GM12878 (cell line): ENCODE results near the gene RBM43. TPM values are rescaled to one million over a fixed set of nuclear protein-coding genes. Genes with fewer than 3 reads are reported as not detected.

Source experiments
- ATAC-seq: fragments of 200-7000 bp; cut with Tn5 transposase; 3 replicates; pipeline ENCODE4 v1.9.1; 2020; ENCODE audit warnings: mild to moderate bottlenecking, moderate library complexity
- BruUV-seq: library from RNA; stranded (reverse); fragments of 400-500 nt; replicated peaks from 2 replicates; lab custom pipeline; 2021; lab: Mats Ljungman, UMichigan
- CTCF ChIA-PET: fragments of 300-600 bp; sonication (Branson Sonifier 250); formaldehyde crosslinking; extraction: SDS; loops from one replicate; lab custom pipeline; 2021; ENCODE audit warnings: inconsistent platforms; lab: Yijun Ruan, JAX
- POLR2A ChIA-PET: fragments of 350-600 bp; formaldehyde crosslinking; extraction: SDS; loops from one replicate; lab custom pipeline; 2021; ENCODE audit warnings: inconsistent platforms; lab: Charles Lee
- RAD21 ChIA-PET: fragments of 300-600 bp; sonication (Branson Sonifier 250); formaldehyde crosslinking; loops from one replicate; lab custom pipeline; 2023; ENCODE audit warnings: antibody characterized with exemption; ENCODE audit not compliant: unreplicated experiment; lab: Charles Lee
- SMC1A ChIA-PET: fragments of 300-600 bp; sonication (Branson Sonifier 250); formaldehyde crosslinking; loops from one replicate; lab custom pipeline; 2023; ENCODE audit not compliant: unreplicated experiment, uncharacterized antibody; lab: Charles Lee
- DNase-seq: peaks from one replicate; pipeline ENCODE4 v3.0.0-alpha.2; 2011; ENCODE audit warnings: low read depth, low spot score
- FAIRE-seq: peaks from 3 replicates; lab custom pipeline; 2011; peaks lifted over from hg19 to GRCh38; lab: Jason Lieb, UNC
- H2AFZ ChIP-seq: 2 replicates; pipeline ENCODE4 v1.6.0; 2011; ENCODE audit warnings: low read depth, low read length, control low read depth; ENCODE audit not compliant: control insufficient read depth
- H3K27ac ChIP-seq: 2 replicates; pipeline ENCODE4 v1.5.1; 2011; ENCODE audit warnings: control low read depth; ENCODE audit not compliant: control insufficient read depth, insufficient read depth
- H3K27me3 ChIP-seq, 2 experiments: replicated peaks in 1 of 2; 2 replicates each; pipeline versions ENCODE4 v1.6.0 to v1.6.1; 2011; ENCODE audit warnings: low read length in 1 of 2; ENCODE audit not compliant: control insufficient read depth in 2 of 2, insufficient read depth in 2 of 2
- H3K36me3 ChIP-seq, 2 experiments: 2 replicates each; pipeline ENCODE4 v1.5.1; 2011; ENCODE audit warnings: low read length in 1 of 2; ENCODE audit not compliant: control insufficient read depth in 2 of 2, insufficient read depth in 2 of 2
- H3K4me1 ChIP-seq: 2 replicates; pipeline ENCODE4 v1.6.1; 2011; ENCODE audit warnings: mild to moderate bottlenecking, low read length, moderate library complexity, mixed read lengths; ENCODE audit not compliant: control insufficient read depth, insufficient read depth
- H3K4me2 ChIP-seq: 2 replicates; pipeline ENCODE4 v1.6.0; 2011; ENCODE audit warnings: control low read depth; ENCODE audit not compliant: control insufficient read depth, insufficient read depth
- H3K4me3 ChIP-seq: fragments of 200-600 bp; sonication (generic); 2 replicates; pipeline ENCODE4 v1.5.1; 2016
- H3K79me2 ChIP-seq: 2 replicates; pipeline ENCODE4 v1.6.0; 2011; ENCODE audit warnings: low read length; ENCODE audit not compliant: control insufficient read depth, insufficient read depth
- H3K9ac ChIP-seq: 2 replicates; pipeline ENCODE4 v1.8.0; 2011; ENCODE audit warnings: low read length, control low read depth, mixed read lengths; ENCODE audit not compliant: control insufficient read depth, insufficient read depth
- H3K9me3 ChIP-seq: replicated peaks from 3 replicates; pipeline ENCODE4 v1.5.1; 2011; ENCODE audit warnings: mild to moderate bottlenecking, low read length; ENCODE audit not compliant: control insufficient read depth, insufficient read depth
- H4K20me1 ChIP-seq: 2 replicates; pipeline ENCODE4 v1.6.0; 2011; ENCODE audit not compliant: control insufficient read depth, insufficient read depth
- CBX5 ChIP-seq: sonication (generic); IDR thresholded peaks from 2 replicates; pipeline ENCODE4 v1.6.1; 2016; ENCODE audit warnings: low read depth, moderate library complexity, mild to moderate bottlenecking, inconsistent platforms
- MEF2B ChIP-seq: fragments of 450-650 bp; IDR thresholded peaks from 2 replicates; pipeline ENCODE4 v1.6.1; 2018; ENCODE audit warnings: mild to moderate bottlenecking, moderate library complexity; ENCODE audit not compliant: partially characterized antibody, poor library complexity, severe bottlenecking
- NRF1 ChIP-seq: conservative IDR thresholded peaks from 2 replicates; pipeline ENCODE4 v1.6.1; 2011; ENCODE audit warnings: mild to moderate bottlenecking, low read depth, low read length, improper control_type of control experiment
- RB1 ChIP-seq: fragments of 450-650 bp; formaldehyde crosslinking; IDR thresholded peaks from 2 replicates; pipeline ENCODE4 v1.6.1; 2017; ENCODE audit warnings: mild to moderate bottlenecking, borderline replicate concordance
- WGBS: methylation state at CpG from one replicate; pipeline ENCODE4 v1.1.6; 2016; ENCODE audit warnings: low lambda C conversion rate; ENCODE audit not compliant: insufficient replicate concordance, insufficient coverage; ENCODE audit errors: missing lambda C conversion rate; 5-methylcytosine and 5-hydroxymethylcytosine counted together
- in situ Hi-C: fragments of 300-500 bp; cut with MboI; formaldehyde crosslinking; loops from 9 replicates; pipeline ENCODE4 v1.14.3; 2018; ENCODE audit warnings: mixed read lengths
- intact Hi-C: fragments of 100-400 bp; cut with micrococcal nuclease; formaldehyde crosslinking; loops from one replicate; pipeline ENCODE4 v1.14.2; 2022; ENCODE audit not compliant: unreplicated experiment
- polyA plus RNA-seq, 11 experiments: library from polyadenylated mRNA; depleted of rRNA in 4 of 11; unstranded in 6 of 11; stranded (reverse) in 5 of 11; fragments of >200 nt; fragmentation: Nextera tagmentation in 4 of 11; fragmentation: Illumina TruSeq in 1 of 11; extraction: Ambion mirVana in 4 of 11; extraction: Trizol in 1 of 11; gene quantifications; 1 replicate in 1 of 11; 2 replicates in 10 of 11; pipeline versions ENCODE4 v1.2.1 to v1.2.3, GENCODE V29; 2011 to 2016; ENCODE audit warnings: inconsistent platforms in 2 of 11, missing spikeins in 2 of 11, low read depth in 1 of 11
- total RNA-seq, 4 experiments: library from RNA; depleted of rRNA in 3 of 4; stranded (reverse); fragments of >200 nt in 3 of 4; fragmentation: Illumina TruSeq in 1 of 4; extraction: Trizol in 1 of 4; gene quantifications; 2 replicates each; pipeline versions ENCODE4 v1.2.1 to v1.2.3, GENCODE V29; 2013 to 2021
- TF ChIP-seq, protein P1 (sequence below): IDR thresholded peaks from 2 replicates; pipeline ENCODE4 v1.6.1; 2011; ENCODE audit warnings: low read depth, low read length, improper control_type of control experiment, borderline replicate concordance

Gene RBM43
- total and polyA plus RNA-seq, 10 of the 15 experiments (the other 5 are each of a cell fraction or from before 2014, with no cell fraction given), result 0.86 to 5.3 (median 2.6) TPM

GRCh38 chr2:151287513-151288250 is 26.0 kb upstream of the RBM43 start:
- Histone ChIP-seq H3K9me3 (no peaks in the 10 kb centered on the region), H3K4me1 (peaks cover 4% of the 10 kb centered on the region; the same call in 1 of the 2 replicates), H3K36me3 (peaks cover 0 to 4% of the 10 kb centered on the region in 2 experiments; a peak in 1 of 4 replicates), H2AFZ (peak overlapping the region; percentile 77), H3K27ac (peak overlapping the region; percentile 98; the same call in 1 of the 2 replicates), H3K4me3 (peak overlapping the region; percentile 86), H3K79me2 (peaks cover 49% of the 10 kb centered on the region), H3K4me2 (peak overlapping the region; percentile 90), H4K20me1 (no peaks in the 10 kb centered on the region), H3K9ac (peak overlapping the region; percentile 72), H3K27me3 (no peaks in the 10 kb centered on the region)
- DNase-seq (no peak), ATAC-seq (no peak), FAIRE-seq (no peak)
- ChIA-PET SMC1A (interaction anchor here (0.6 to 1.0 kb wide), 2 partner anchors 10 to 21 kb away, joined by 3 read pairs; no protein-coding TSS in a partner anchor), POLR2A (interaction anchor here (0.6 to 0.7 kb wide), 2 partner anchors 11 to 18 kb away, joined by 3 read pairs; no protein-coding TSS in a partner anchor), RAD21 (no interaction called here), CTCF (interaction anchor here (0.5 to 1.4 kb wide), 2 partner anchors 151 to 863 kb away, joined by 3 to 4 read pairs; no protein-coding TSS in a partner anchor)
- in situ Hi-C loops, result loop anchor here (25.0 kb wide), 2 partner anchors 125 to 1425 kb away; partner anchors contain the start of genes ARL6IP6, PRPF40A and RIF1
- intact Hi-C loops, result loop anchor here (1.0 to 10.0 kb wide), 3 partner anchors 77 to 1427 kb away; partner anchors contain the start of genes ARL6IP6 and PRPF40A
- peak; percentile 9 for TF ChIP-seq MEF2B
- TF ChIP-seq, protein P1, sequence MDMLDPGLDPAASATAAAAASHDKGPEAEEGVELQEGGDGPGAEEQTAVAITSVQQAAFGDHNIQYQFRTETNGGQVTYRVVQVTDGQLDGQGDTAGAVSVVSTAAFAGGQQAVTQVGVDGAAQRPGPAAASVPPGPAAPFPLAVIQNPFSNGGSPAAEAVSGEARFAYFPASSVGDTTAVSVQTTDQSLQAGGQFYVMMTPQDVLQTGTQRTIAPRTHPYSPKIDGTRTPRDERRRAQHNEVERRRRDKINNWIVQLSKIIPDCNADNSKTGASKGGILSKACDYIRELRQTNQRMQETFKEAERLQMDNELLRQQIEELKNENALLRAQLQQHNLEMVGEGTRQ, result no peak
- TF ChIP-seq RB1, result no peak
- TF ChIP-seq NRF1, result no peak
- TF ChIP-seq CBX5, result no peak
- 92% methylated on average over 5 of the region's 5 CpGs for WGBS
- no TSS peak for BruUV-seq
